Measurements from ENCODE around the gene ORMDL1.
"Not testable (repeated sequence)": the region's sequence is repeated elsewhere in the genome, so short reads cannot be mapped to it uniquely, and the experiment has no call there.

ORMDL1 gene

GRCh38 chr2:189772212-189772611, 11.9 kb downstream of the ORMDL1 start:
- in situ Hi-C loops (cut with MboI; ENCODE audit: low sequenced_read_pairs) = no loop called here

DNA sequence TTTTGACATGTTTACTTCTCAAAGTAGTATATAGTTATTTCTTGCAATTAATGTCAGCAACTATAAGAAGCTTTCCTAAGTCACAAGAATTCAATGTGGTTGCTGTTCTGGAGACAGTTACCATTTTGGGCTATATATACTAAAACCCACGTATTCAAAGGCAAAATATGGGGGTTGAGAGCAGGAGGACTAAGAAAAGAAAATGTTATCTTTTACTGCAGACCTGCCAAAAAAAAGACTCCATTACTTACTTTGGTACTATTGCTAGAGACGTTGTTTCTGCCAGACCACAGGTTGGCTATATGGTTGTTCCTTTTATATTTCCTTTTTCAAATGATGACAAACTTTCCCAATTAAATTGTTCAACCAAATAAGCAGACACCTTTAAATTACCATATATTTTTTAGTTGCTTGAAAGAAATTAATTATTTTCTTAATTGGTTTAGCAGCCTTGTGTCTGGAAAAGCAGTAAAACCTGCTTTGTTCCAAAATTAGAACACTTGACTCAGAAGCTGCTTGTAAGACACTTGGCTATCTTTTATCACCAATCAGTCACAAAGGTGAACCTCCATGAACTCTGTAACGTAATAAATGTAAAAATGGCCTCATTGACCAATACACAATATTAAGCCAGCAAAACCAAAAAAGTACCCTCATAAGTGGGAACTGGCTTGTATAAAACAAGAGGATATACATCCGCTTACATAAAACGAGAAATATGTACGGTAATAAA, 13.4 kb downstream of the ORMDL1 start:
- in situ Hi-C loops (cut with MboI; ENCODE audit: low sequenced_read_pairs) = no loop called here

GRCh38 chr2:189763908-189764661, 20.1 kb downstream of the ORMDL1 start:
- in situ Hi-C loops (cut with MboI; ENCODE audit: low sequenced_read_pairs) = no loop called here

GRCh38 chr2:189762551-189763298, 21.4 kb downstream of the ORMDL1 start, which contains the start of gene OSGEPL1:
Gene OSGEPL1 (minus strand): TSS chr2:189762792. CDS start chr2:189761640, 1,152 bp downstream.
- in situ Hi-C loops (cut with MboI; ENCODE audit: low sequenced_read_pairs) = no loop called here

- in situ Hi-C loops (cut with MboI; ENCODE audit: low sequenced_read_pairs) = no loop called here
Observed at GRCh38 chr2:189762229-189762550, 21.9 kb downstream of the ORMDL1 start.

GRCh38 chr2:189760154-189760553, 24.0 kb downstream of the ORMDL1 start:
- in situ Hi-C loops (cut with MboI; ENCODE audit: low sequenced_read_pairs) = not testable (repeated sequence)

- in situ Hi-C loops (cut with MboI; ENCODE audit: low sequenced_read_pairs) = no loop called here
Observed at GRCh38 chr2:189756311-189756952, 27.7 kb downstream of the ORMDL1 start.

DNA sequence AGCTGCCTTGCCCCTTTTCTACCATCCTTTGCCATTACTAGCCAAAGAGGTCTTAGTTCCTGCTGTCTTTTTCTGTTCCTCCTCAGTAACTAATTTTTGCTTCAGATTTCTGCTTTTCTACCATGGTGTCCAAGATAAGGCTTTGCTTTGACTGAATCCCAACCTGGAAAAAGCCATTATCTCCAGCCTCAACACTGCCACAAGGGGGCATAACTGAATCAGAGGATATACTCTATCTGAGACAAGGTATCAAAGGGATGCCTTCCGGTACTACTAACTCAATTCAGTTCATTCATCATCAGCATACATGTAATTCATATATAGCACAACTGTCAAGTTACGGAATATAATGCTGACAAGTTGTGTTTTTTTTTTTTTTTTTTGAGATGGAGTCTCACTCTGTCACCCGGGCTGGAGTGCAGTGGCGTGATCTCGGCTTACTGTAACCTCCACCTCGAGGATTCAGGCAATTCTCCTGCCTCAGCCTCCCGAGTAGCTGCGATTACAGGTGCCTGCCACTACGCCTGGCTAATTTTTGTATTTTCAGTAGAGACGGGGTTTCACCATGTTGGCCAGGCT, 33.0 kb downstream of the ORMDL1 start:
- in situ Hi-C loops (cut with MboI; ENCODE audit: low sequenced_read_pairs) = no loop called here

- in situ Hi-C loops (cut with MboI; ENCODE audit: low sequenced_read_pairs) = no loop called here
Observed at GRCh38 chr2:189729430-189729829, 54.7 kb downstream of the ORMDL1 start.

DNA sequence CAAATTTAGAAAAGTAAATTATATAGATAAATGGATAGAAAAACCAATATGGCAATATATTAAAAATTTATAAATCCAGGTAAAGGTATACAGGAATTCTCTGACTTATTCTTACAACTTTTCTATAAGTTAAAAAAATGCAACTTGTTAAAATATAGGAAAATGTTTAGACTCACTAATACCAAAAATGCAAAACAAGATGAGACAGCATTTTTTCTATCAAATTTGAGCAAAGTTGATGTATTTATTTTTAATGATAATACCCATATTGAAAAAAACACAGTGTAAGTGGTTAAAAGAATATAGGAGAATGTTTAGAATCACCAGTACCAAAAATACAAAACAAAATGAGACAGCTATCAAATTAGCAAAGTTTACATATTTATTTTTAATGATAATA, 57.3 kb downstream of the ORMDL1 start:
- in situ Hi-C loops (cut with MboI; ENCODE audit: low sequenced_read_pairs) = no loop called here

DNA sequence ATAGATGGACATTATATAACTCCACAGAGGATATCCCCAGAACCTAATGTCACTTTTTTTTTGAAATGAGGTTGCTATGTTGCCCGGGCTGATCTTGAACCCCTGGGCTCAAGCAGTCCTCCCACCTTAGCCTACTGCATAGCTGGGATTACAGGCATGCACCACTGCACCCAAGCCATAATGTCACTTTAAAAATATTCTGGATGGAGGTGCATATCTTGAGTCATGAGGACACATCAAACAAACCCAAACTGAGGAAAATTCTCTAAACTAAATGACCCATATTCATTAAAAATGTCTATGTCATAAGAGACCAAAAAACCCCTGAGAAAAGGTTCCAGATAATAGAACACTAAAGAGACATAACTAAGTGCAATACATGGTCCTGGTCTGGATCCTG, 57.9 kb downstream of the ORMDL1 start:
- in situ Hi-C loops (cut with MboI; ENCODE audit: low sequenced_read_pairs) = no loop called here

GRCh38 chr2:189723192-189723591, 60.9 kb downstream of the ORMDL1 start:
- in situ Hi-C loops (cut with MboI; ENCODE audit: low sequenced_read_pairs) = no loop called here
